NOMO-1 (cell line): ENCODE data around the gene TSC2.
"Not testable (repeated sequence)": the region's sequence is repeated elsewhere in the genome, so short reads cannot be mapped to it uniquely, and the experiment has no call there.

Source experiments
- DNase-seq, 2 experiments: peaks; one replicate each; lab custom pipeline; 2025; ENCODE audit not compliant: unreplicated experiment in 2 of 2; lab: John Stamatoyannopoulos, UW

The TSC2 gene

GRCh38 chr16:2115591-2115973 is 67.8 kb downstream of the TSC2 start:
- no peak for DNase-seq

- not testable (repeated sequence) for DNase-seq
Measured at GRCh38 chr16:2116428-2116827, 68.6 kb downstream of the TSC2 start.

GRCh38 chr16:2117341-2117740 is 69.6 kb downstream of the TSC2 start:
- not testable (repeated sequence) for DNase-seq

GRCh38 chr16:2117960-2118722 is 70.4 kb downstream of the TSC2 start:
- DNase-seq, result not testable (repeated sequence)

GRCh38 chr16:2121325-2121724 is 73.5 kb downstream of the TSC2 start:
- not testable (repeated sequence) for DNase-seq

- no peak for DNase-seq
Measured at GRCh38 chr16:2121853-2122252, 74.1 kb downstream of the TSC2 start.

GRCh38 chr16:2122429-2122828 is 74.6 kb downstream of the TSC2 start:
- DNase-seq, result no peak

GRCh38 chr16:2122934-2123683 is 75.3 kb downstream of the TSC2 start:
- DNase-seq, result not testable (repeated sequence)

- DNase-seq, result not testable (repeated sequence)
Measured at GRCh38 chr16:2123706-2124376, 76.1 kb downstream of the TSC2 start.

GRCh38 chr16:2124377-2124693 is 76.5 kb downstream of the TSC2 start:
- not testable (repeated sequence) for DNase-seq

GRCh38 chr16:2124694-2125444 is 77.1 kb downstream of the TSC2 start:
- not testable (repeated sequence) for DNase-seq

GRCh38 chr16:2125609-2126008 is 77.8 kb downstream of the TSC2 start:
- DNase-seq, result not testable (repeated sequence)

- DNase-seq, result not testable (repeated sequence)
Measured at GRCh38 chr16:2126161-2126743, 78.5 kb downstream of the TSC2 start.

- DNase-seq, result not testable (repeated sequence)
Measured at GRCh38 chr16:2126928-2127556, 79.3 kb downstream of the TSC2 start.

GRCh38 chr16:2127630-2128280 is 80.0 kb downstream of the TSC2 start:
- DNase-seq, result not testable (repeated sequence)

GRCh38 chr16:2129251-2129650 is 81.5 kb downstream of the TSC2 start:
- DNase-seq, result not testable (repeated sequence)

- DNase-seq, result not testable (repeated sequence)
Measured at GRCh38 chr16:2129890-2130447, 82.2 kb downstream of the TSC2 start.

- not testable (repeated sequence) for DNase-seq
Measured at GRCh38 chr16:2133797-2134196, 86.0 kb downstream of the TSC2 start.

- not testable (repeated sequence) for DNase-seq
Measured at GRCh38 chr16:2135071-2135470, 87.3 kb downstream of the TSC2 start.
